NT2/D1 (cell line): Measurements from ENCODE around the gene PAQR6.

ENCODE experiments used
- YY1 ChIP-seq: IDR thresholded peaks from 2 replicates; pipeline ENCODE4 v1.6.1; 2011; ENCODE audit not compliant: insufficient read length, insufficient read depth
- ZNF274 ChIP-seq: IDR thresholded peaks from 2 replicates; pipeline ENCODE4 v1.6.1; 2011; ENCODE audit warnings: mild to moderate bottlenecking, low read depth, low read length

GRCh38 chr1:156276532-156276931 lies 28.7 kb upstream of the PAQR6 start:
- TF ChIP-seq YY1 = no peak
- TF ChIP-seq ZNF274 = no peak
